OCI-LY7 (cell line): ENCODE results near the gene MAP3K7CL. TPM values are rescaled to one million over a fixed set of nuclear protein-coding genes. Genes with fewer than 3 reads are reported as not detected.

ENCODE experiments used
- Bru-seq: library from RNA; stranded (reverse); fragments of 400-500 nt; gene quantifications from one replicate; lab custom pipeline; 2021; lab: Mats Ljungman, UMichigan
- BruChase-seq, 2 experiments: library from RNA; stranded (reverse); fragments of 400-500 nt; gene quantifications; one replicate each; lab custom pipeline; 2021; lab: Mats Ljungman, UMichigan
- BruUV-seq: library from RNA; stranded (reverse); fragments of 400-500 nt; replicated peaks from 2 replicates; lab custom pipeline; 2021; lab: Mats Ljungman, UMichigan
- CTCF ChIA-PET: fragments of 300-600 bp; sonication (Branson Sonifier 250); formaldehyde crosslinking; loops from one replicate; lab custom pipeline; 2022; ENCODE audit warnings: antibody characterized with exemption; ENCODE audit not compliant: unreplicated experiment; lab: Charles Lee
- POLR2A ChIA-PET: fragments of 300-600 bp; sonication (Branson Sonifier 250); formaldehyde crosslinking; loops from one replicate; lab custom pipeline; 2022; ENCODE audit warnings: antibody characterized with exemption; lab: Charles Lee
- DNase-seq: peaks from one replicate; pipeline ENCODE4 v3.0.0-alpha.2; 2015; ENCODE audit warnings: low spot score
- H2AFZ ChIP-seq: fragments of 200-600 bp; sonication (generic), shearing (Covaris generic); 2 replicates; pipeline ENCODE4 v1.6.1; 2014; ENCODE audit warnings: mild to moderate bottlenecking, antibody characterized with exemption, low read length, moderate library complexity
- H3K27ac ChIP-seq: fragments of 200-600 bp; sonication (generic); 2 replicates; pipeline ENCODE4 v1.5.1; 2014; ENCODE audit warnings: mixed run types, low read depth, mild to moderate bottlenecking, moderate library complexity, low read length, inconsistent platforms; ENCODE audit not compliant: poor library complexity, severe bottlenecking
- H3K36me3 ChIP-seq: fragments of 200-600 bp; sonication (generic); 2 replicates; pipeline ENCODE4 v1.6.1; 2014; ENCODE audit warnings: mild to moderate bottlenecking, antibody characterized with exemption, low read length, moderate library complexity, mixed read lengths; ENCODE audit not compliant: insufficient read depth
- H3K4me1 ChIP-seq: fragments of 200-600 bp; sonication (generic); 2 replicates; pipeline ENCODE4 v1.5.1; 2014; ENCODE audit warnings: mild to moderate bottlenecking, low read length; ENCODE audit not compliant: insufficient read depth, poor library complexity, severe bottlenecking
- H3K4me2 ChIP-seq: fragments of 200-600 bp; sonication (generic); 2 replicates; pipeline ENCODE4 v1.6.1; 2014; ENCODE audit warnings: mild to moderate bottlenecking, low read length
- H3K4me3 ChIP-seq: fragments of 200-600 bp; sonication (generic); 2 replicates; pipeline ENCODE4 v1.5.1; 2014; ENCODE audit warnings: mild to moderate bottlenecking, low read depth, low read length; ENCODE audit not compliant: poor library complexity, severe bottlenecking
- H3K79me2 ChIP-seq: fragments of 200-600 bp; sonication (generic); 2 replicates; pipeline ENCODE4 v1.6.1; 2016; ENCODE audit warnings: low read depth, mild to moderate bottlenecking, low read length, moderate library complexity, mixed read lengths; ENCODE audit not compliant: insufficient read depth
- H3K9me2 ChIP-seq: fragments of 200-600 bp; sonication (generic); 2 replicates; pipeline ENCODE4 v1.6.1; 2016; ENCODE audit warnings: mild to moderate bottlenecking, low read length, mixed read lengths; ENCODE audit not compliant: insufficient read depth
- H3K9me3 ChIP-seq: fragments of 200-600 bp; sonication (generic); 2 replicates; pipeline ENCODE4 v1.6.1; 2014; ENCODE audit warnings: mild to moderate bottlenecking, mixed run types, low read length, mixed read lengths
- H4K20me1 ChIP-seq: fragments of 200-600 bp; sonication (generic); 2 replicates; pipeline ENCODE4 v1.6.1; 2014; ENCODE audit warnings: mild to moderate bottlenecking, antibody characterized with exemption, low read length, moderate library complexity, mixed read lengths; ENCODE audit not compliant: insufficient read depth
- EZH2phosphoT487 ChIP-seq: fragments of 200-600 bp; sonication (generic); IDR thresholded peaks from 2 replicates; pipeline ENCODE4 v1.6.1; 2018; ENCODE audit warnings: low read depth, borderline replicate concordance, mild to moderate bottlenecking, mixed run types, antibody characterized with exemption, low read length, moderate library complexity, mixed read lengths
- intact Hi-C: fragments of 100-400 bp; cut with micrococcal nuclease; formaldehyde crosslinking; loops from one replicate; pipeline ENCODE4 v1.10.0; 2022; ENCODE audit not compliant: unreplicated experiment
- long read RNA-seq: library from polyadenylated mRNA; stranded (forward); transcript quantifications from one replicate; pipeline ENCODE4 v2.0.0, GENCODE V29; 2022
- total RNA-seq, 2 experiments: library from RNA; depleted of rRNA in 1 of 2; stranded (reverse); fragments of >200 nt in 1 of 2; shearing (Covaris generic) in 1 of 2; gene quantifications; 2 replicates each; pipeline ENCODE4 v1.2.3, GENCODE V29; 2014 to 2022
- TF ChIP-seq, protein P1 (sequence below): fragments of 200-600 bp; sonication (generic); conservative IDR thresholded peaks from 2 replicates; pipeline ENCODE4 v1.5.1; 2014; ENCODE audit warnings: mild to moderate bottlenecking, antibody characterized with exemption, low read length, moderate library complexity, mixed read lengths

Gene MAP3K7CL
- total RNA-seq (2014; rRNA removed; shearing (Covaris generic)) (2.1 and 7.8 TPM in 2 replicates), total RNA-seq (2022) (13.0 TPM in 2 replicates), Bru-seq, nascent RNA (percentile 43 among the genes with signal in this experiment), BruChase-seq, experiment 1, labeled RNA remaining after a 6-hour chase (percentile 43 among the genes with signal in this experiment), BruChase-seq, experiment 2, labeled RNA remaining after a 2-hour chase (percentile 43 among the genes with signal in this experiment)
- long read RNA-seq, transcript MAP3K7CL-212 (4 exons, 655 nt), result major isoform, 5 of 33 reads
- long read RNA-seq, partial matches to known transcripts, result 1 of 33 reads
- long read RNA-seq, other reads (novel, unspliced or antisense), result 27 of 33 reads

DNA sequence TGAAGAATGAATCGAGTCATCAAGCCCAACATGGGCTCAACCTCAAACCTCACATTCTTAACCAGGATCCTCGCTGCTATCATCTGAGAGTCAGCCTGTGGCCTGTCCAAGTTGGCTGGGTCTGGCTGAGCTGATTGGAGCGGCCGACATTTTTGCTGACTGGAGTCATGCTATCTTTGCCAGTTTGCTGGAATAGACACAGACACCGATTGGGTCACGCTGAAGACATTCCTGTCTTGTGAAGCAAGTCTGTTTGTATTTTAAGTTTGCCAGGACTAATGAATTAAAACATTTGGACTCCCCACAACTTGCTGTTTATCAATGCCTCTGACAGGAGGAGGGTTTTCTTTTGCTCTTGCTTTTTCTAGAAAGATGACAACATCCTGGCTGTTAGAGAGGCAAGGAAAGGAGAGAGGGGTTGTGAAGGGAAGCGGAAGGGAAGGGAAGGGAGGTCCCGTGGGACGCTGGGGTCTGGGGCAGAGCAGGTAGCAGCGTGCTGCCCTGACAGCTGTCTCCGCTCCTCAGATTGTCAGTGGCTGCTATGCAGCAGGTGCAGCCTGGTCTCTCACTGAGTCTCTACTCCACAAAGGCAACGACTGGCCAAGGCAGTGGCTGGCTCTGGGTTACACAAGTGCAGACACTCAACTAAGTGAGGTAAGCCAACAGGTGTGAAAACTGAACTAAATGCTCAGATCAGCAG is at the start of gene MAP3K7CL:
TSS of gene MAP3K7CL (plus strand) at position 375 of the 700 bp plus-strand sequence. CDS start 2,701 bp downstream, outside the sequence.
- H3K27ac ChIP-seq, result no peak within 1 kb of the TSS
- ChIA-PET CTCF (no interaction called here), POLR2A (no interaction called here)
- no TSS peak for BruUV-seq
- no peaks in the 10 kb centered on the region for H4K20me1 ChIP-seq
- no peaks in the 10 kb centered on the region for H3K79me2 ChIP-seq
- no peaks in the 10 kb centered on the region for H3K36me3 ChIP-seq
- no peaks in the 10 kb centered on the region for H3K9me3 ChIP-seq
- no peak within 1 kb of the TSS for H2AFZ ChIP-seq
- H3K9me2 ChIP-seq, result no peaks in the 10 kb centered on the region
- no peak within 1 kb of the TSS for H3K4me2 ChIP-seq
- H3K4me3 ChIP-seq, result no peak within 1 kb of the TSS
- DNase-seq, result no peak
- TF ChIP-seq, protein P1, sequence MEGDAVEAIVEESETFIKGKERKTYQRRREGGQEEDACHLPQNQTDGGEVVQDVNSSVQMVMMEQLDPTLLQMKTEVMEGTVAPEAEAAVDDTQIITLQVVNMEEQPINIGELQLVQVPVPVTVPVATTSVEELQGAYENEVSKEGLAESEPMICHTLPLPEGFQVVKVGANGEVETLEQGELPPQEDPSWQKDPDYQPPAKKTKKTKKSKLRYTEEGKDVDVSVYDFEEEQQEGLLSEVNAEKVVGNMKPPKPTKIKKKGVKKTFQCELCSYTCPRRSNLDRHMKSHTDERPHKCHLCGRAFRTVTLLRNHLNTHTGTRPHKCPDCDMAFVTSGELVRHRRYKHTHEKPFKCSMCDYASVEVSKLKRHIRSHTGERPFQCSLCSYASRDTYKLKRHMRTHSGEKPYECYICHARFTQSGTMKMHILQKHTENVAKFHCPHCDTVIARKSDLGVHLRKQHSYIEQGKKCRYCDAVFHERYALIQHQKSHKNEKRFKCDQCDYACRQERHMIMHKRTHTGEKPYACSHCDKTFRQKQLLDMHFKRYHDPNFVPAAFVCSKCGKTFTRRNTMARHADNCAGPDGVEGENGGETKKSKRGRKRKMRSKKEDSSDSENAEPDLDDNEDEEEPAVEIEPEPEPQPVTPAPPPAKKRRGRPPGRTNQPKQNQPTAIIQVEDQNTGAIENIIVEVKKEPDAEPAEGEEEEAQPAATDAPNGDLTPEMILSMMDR, result no peak
- no peak for TF ChIP-seq EZH2phosphoT487
- intact Hi-C loops, result no loop called here
- peaks cover 4% of the 10 kb centered on the region for H3K4me1 ChIP-seq

DNA sequence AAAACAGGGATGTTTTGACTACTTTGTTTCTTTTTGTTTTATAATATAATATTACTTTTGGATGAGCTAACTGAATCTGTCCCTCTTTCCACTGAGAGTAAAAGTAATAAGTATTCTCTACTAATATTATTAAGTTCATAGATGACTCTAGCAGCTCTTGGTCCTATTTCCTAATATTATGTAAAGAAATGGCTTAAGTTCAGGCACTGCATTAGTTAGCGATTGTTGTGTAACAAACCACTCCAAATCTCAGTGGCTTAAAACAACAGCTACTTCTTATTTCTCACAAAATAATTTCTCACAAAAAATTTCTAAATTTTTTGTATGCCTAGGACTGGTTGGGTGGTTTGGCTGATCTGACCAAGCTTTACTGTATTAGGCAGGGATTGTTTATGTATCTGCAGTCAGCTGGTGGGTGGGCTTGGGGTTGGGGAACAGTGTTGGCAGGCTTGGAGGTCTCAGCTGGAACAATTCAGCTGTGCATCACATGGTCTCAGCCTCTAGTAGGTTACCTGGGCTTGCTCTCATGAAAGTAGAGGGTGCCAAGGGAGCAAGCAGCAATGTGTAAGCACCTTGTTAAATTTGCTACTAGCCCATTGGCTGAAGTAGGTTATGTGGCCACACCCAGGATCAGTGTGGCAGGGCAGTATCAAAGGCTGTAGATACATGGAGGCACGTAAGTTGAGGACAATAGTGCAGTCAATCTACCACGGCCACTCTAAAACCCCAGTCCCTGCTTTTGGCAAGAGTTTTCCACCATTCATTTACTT is 48.2 kb upstream of the MAP3K7CL start:
- H3K27ac ChIP-seq, result no peak overlapping the region

More for the DNA sequence above, 48.2 kb upstream of the MAP3K7CL start:
- H3K36me3 ChIP-seq, result no peaks in the 10 kb centered on the region
- intact Hi-C loops, result no loop called here
- no peak overlapping the region for H3K4me3 ChIP-seq
- no peak for DNase-seq
- H3K4me2 ChIP-seq, result no peak overlapping the region
- peaks cover 24% of the 10 kb centered on the region for H3K4me1 ChIP-seq
- no peaks in the 10 kb centered on the region for H3K9me3 ChIP-seq
- H4K20me1 ChIP-seq, result no peaks in the 10 kb centered on the region
- ChIA-PET POLR2A (interaction anchor here (0.6 to 2.9 kb wide), 6 partner anchors 10 to 89 kb away, joined by 3 to 12 read pairs (median 4); no protein-coding TSS in a partner anchor), CTCF (no interaction called here)
- H2AFZ ChIP-seq, result no peak overlapping the region
- TF ChIP-seq, protein P1, result no peak
- no peak for TF ChIP-seq EZH2phosphoT487
- no TSS peak for BruUV-seq
- H3K79me2 ChIP-seq, result no peaks in the 10 kb centered on the region; the same call in 1 of the 2 replicates
- H3K9me2 ChIP-seq, result no peaks in the 10 kb centered on the region
